HepG2 (cell line): ENCODE results near the gene KCNJ1.

ENCODE experiments used
- DZIP1 ChIP-seq: sonication (generic); formaldehyde crosslinking; IDR thresholded peaks from 2 replicates; pipeline ENCODE4 v1.5.0; 2020; ENCODE audit warnings: mild to moderate bottlenecking, missing genetic modification reagents
- XBP1 ChIP-seq: sonication (generic); formaldehyde crosslinking; IDR thresholded peaks from 2 replicates; pipeline ENCODE4 v1.5.0; 2020; ENCODE audit warnings: missing genetic modification reagents

- TF ChIP-seq DZIP1 (no peak), XBP1 (CRISPR knock-in tag) (no peak)
These were observed 26.6 kb upstream of the KCNJ1 start for GRCh38 chr11:128893578-128894285.
